HT1080 (cell line): ENCODE measurements around the gene ARFGAP3. TPM values are rescaled to one million over a fixed set of nuclear protein-coding genes. Genes with fewer than 3 reads are reported as not detected.

ENCODE experiments used
- DNase-seq: peaks from one replicate; pipeline ENCODE4 v3.0.0-alpha.2; 2015; ENCODE audit warnings: low read depth
- polyA plus RNA-seq, 2 experiments: library from polyadenylated mRNA; depleted of rRNA; stranded (reverse); fragments of >200 nt; gene quantifications; 2 replicates each; pipeline ENCODE4 v1.2.3, GENCODE V29; 2015
- total RNA-seq: library from RNA; depleted of rRNA; stranded (reverse); fragments of >200 nt; shearing (Covaris generic); gene quantifications from 2 replicates; pipeline ENCODE4 v1.2.3, GENCODE V29; 2014; rRNA removed

The ARFGAP3 gene, protein sequence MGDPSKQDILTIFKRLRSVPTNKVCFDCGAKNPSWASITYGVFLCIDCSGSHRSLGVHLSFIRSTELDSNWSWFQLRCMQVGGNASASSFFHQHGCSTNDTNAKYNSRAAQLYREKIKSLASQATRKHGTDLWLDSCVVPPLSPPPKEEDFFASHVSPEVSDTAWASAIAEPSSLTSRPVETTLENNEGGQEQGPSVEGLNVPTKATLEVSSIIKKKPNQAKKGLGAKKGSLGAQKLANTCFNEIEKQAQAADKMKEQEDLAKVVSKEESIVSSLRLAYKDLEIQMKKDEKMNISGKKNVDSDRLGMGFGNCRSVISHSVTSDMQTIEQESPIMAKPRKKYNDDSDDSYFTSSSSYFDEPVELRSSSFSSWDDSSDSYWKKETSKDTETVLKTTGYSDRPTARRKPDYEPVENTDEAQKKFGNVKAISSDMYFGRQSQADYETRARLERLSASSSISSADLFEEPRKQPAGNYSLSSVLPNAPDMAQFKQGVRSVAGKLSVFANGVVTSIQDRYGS
- total RNA-seq = 20.4 and 22.9 TPM in 2 replicates
- 40.9 and 47.3 TPM in 2 replicates for polyA plus RNA-seq (2015; cell fraction: cytosol; rRNA removed)
- 54.4 and 55.6 TPM in 2 replicates for polyA plus RNA-seq (2015; cell fraction: nucleus; rRNA removed)

DNA sequence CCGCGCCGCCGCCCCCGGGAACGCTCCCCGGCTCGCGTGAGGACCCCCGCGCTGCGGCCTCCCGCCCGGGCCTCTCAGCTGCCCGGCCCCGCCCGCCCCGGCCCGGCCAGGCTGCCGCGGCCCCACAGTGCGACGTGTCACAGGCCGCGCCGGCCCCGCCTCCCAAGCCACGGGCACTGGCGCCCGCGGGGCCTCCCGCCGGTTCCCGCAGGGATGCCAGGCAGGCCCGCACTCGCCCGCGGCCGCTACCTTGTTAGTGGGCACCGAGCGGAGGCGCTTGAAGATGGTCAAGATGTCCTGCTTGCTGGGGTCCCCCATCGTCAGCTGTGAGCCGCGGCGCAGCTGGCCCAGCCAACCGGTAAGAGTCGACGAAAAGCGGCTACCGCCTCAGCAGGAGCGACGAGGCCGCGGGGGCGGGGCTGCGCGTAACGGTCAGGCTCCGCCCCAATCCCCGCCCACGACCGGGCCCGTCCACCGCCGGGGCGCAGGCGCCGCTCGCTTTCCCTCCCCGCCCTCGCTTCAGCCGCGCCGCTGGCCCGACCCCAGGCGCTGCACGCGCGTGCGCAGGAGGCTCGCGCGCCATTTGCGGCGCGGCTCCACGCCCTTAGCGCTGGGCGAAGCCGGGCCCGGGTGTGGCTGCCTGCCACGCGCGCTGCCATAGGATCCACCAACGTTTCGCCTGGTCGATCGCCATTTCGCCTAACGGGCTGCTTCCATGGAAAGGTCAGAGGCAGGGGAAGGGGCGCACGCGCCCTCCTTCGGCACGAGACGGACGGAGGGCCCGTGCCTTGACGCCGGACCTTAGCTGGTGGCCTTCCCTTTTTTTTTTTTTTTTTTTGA lies at the start of gene ARFGAP3:
TSS of gene ARFGAP3 (minus strand) at position 409 of the 840 bp plus-strand sequence. CDS start at position 318, 91 bp downstream.
- DNase-seq = peak; percentile 86

DNA sequence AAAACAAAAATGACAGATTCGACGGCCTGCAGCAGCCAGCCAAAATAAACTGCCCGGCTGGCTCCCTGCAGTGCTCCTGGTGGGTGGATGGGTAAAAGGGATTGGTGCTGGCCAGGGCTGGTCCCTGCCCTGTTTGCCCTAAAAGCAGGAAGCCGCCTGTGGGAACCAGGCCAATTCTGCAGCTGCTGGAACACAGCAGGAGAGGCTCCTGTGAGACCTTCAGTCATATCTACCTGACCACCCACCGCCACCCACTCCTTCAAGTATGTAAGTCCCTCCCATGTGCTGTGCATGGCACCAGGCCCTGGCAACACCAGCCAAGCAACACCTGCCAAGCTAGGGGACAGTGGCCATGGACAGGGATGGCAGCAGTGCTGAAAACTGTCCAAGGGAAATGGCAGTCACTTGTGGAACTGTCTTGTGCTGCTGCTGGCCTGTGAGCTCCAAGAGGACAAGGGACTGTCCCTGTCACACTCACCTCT lies 48.7 kb upstream of the ARFGAP3 start:
- no peak for DNase-seq

DNA sequence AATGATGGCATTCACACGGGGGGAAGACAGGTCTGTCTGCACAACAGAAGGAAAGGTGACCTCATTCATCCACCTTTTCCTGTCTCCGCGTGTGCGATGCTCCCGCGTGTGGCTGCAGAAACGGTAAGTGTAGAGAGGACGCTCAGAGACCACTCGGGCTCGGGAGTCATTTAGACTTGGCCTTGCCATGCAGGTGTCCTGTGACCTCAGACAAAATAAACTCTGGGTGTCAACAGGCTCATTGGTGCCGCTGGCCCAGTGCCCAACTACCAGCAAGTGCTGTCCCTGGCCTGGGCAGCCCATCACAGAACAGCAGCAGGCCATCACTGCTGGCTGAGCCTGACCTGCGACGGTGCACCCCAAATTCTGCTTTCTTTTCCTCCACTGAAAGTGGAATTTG lies 48.1 kb upstream of the ARFGAP3 start:
- DNase-seq = no peak

DNA sequence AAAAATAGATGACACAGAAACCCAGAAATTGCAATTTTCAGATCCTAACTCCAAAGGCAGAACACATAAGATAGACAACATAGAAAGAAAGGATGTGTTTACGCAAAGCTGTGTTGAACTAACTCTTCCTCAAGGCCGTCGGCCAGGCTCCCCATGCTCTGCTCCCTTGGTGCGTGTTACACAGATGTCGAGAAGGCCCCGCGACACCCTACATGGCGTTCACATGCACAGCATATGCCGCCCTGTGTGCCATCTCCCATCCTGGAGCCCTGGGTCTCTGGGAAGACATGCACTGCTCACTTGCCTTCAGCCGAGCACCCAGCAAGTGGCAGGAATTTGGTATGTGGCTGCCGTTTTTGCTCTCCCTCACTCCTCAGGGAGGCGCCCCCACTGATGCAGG lies 47.0 kb upstream of the ARFGAP3 start:
- no peak for DNase-seq

DNA sequence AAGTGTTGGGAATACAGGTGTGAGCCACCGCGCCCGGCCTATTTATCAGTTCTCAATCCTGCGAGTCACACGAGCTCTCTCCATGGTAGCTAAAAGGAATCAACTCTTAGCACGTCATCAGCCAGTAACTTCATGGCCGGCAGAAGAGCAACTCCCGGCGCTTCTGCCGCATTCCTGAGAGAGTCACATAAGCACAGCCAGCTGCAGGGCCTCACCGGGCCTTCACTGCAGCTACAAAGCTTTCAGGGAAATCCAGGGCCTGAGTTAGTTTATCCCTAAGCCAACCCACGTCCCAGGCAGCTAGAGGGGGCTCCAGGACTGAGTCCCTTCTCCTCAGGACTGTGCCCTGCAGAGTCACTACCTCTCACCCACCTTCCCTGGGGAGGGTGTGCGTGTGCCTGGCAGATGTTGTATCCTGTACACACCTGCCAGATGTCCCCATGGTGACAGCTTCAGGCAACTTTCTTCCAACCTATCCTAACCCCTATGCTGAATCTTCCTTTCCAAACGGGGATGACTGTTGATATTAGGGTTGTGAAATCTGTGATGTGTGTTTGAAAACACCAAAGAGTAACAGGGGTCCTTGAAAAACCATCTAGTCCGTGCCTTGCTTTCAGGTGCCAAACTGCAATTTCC lies 45.9 kb upstream of the ARFGAP3 start:
- DNase-seq = no peak

DNA sequence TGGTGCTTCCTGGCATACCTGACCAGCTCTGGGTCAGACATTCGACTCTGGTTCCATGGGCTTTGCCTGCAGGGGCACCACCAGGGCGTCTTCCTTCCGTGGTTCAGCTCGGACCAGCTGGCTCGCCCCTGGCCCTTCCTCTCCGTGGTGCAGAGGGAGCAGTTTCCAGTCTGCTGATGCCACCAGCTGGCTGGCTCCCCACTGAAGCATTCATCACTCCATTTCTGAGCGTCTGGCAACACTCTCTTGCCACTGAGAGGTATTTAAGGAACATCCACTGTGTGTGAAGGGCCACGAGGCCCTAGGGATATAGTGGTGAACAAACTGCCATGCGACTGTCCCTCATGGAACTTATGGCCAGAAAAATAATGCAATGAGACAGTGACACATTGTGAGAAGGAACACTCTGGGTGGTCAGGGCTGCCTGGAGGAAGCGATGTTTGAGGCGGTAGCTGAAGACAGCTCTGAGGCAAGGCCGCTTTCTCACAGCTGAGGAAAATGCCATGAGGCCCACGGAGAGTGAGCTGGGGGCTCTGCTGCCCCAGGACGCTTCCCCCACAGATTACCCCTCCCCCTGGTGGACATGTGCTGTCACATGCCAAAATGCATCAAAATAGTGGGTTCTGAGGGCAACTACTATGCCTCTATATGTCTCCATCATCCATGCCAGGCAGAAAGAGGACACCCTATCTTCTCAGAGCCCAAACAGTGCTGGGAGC lies 44.9 kb upstream of the ARFGAP3 start:
- no peak for DNase-seq

DNA sequence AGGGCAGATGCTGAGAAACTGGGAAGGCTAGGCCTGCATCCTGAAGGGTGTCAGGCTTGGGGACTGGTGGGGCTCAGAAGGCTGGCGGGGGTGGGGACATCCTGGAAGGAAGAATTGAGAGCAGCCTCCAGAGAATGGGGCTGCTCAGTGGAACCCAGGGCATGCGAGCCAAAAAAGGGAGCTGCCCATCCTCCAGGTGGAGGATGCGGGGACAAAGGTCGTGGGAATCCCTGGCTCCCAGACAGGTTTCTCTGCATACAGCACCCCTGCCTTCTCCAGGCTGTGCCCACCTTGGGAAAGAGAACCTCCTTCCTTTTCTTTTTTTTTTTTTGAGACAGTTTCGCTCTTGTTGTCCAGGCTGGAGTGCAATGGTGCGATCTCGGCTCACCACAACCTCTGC lies 40.9 kb upstream of the ARFGAP3 start:
- DNase-seq = no peak

DNA sequence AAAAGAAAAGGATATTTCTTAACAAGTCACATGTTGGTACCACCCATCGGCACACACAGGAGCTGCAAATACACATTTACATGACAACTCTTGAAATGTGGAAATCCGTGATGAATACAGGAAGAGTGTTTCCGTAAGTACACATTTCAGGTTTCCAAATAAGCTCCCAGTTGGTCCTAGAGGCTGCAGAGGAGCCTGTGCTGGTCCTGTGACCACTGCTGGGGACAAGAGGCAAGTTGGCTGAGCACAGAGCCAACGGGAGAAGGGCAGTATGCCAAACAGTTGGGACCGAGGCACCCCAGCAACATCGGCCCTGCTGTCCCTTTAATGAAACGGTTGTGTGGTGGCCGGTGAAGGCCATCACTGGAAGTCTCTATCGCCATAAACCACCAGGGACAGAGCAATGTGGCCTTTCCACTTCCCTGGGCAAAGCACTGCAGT lies 38.5 kb upstream of the ARFGAP3 start:
- no peak for DNase-seq

DNA sequence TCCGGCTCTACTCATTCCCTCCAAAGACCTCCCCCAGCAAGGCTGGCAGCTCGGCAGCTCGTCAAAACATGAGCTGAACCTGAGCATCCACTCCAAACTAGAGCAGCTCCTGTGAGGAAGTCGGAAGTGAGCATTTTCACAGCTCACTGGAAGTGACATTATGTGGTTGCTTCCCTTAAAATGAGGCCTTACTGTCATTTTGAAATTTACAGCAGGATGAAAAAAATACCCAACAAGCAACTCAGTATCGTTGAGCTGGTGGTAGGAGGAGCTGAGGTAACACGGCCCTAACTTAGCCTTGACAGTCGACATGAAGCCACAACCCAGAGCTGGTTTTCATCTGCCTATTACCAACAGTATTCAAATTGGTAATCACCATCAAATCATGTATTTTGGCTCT lies 38.0 kb upstream of the ARFGAP3 start:
- DNase-seq = no peak

DNA sequence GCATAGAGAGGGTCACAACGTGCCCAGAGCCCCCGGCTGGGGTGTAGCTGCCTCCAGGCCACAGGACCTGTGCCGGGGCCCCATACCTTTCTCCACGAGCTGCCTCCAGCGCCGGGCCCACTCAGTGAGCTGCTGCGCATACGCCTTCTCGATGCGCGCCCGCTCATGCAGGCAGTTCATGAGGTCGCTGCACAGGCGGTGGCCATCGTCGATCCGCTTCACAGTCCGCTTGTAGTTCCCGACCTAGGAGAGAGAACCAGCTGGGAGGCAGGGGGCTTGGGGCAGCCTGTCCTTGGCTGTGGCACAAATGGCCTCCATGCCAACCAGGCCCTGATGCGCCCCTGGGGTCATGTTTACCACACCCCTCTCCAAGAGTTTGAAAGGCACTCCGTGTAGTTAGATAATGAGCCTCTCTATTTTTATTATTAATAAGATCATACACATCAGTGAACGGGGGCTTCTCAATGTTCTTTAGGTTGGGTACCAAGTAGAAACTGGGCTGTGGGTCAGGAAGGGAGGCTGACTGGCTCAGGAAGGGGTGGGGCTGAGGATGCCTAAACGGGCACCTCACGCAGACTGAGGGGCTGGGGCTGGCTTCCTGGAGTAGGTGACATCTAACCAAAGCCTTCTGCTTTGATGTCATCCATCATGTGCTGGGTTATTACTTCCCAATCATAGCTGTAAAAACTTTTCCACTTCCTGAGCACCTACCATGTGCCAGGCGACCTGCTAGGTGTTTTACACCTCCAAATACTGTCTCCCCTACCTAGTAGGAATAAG lies 36.5 kb upstream of the ARFGAP3 start:
- DNase-seq = no peak

DNA sequence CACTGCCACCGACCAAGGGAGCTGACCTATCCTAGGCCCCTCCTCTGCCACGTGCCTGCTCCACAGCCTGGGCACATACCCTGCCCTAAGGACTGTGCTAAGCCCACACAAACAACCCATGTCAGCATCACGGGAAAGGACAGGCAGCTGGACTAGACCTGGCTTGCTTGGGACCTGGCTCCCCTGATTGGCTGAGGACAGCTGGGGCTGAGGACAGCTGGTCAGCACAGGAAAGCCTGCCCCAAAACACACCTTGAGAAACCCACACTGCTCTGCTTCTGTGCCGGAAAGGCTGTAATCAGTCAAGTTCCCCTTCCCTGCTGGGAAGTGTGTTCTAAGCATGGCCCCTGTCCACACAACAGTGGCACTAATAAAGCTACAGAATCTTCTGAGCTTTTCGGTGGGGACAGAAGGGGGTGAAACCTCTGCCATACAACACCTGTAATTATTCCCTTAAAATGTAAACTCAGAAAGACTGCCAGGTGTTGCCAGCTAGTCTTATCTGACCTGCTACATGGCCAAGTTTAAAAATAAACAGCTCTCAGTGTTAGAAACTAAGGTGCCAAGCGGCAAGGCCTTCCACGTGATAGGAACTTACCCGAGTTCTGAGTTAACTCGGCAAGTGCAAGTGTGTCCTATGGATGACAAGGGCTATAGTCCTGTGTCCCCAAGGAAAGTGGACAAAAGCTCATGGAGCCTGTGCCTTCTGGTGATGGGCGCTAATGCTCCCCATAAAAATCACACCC lies 35.7 kb upstream of the ARFGAP3 start:
- DNase-seq = no peak

DNA sequence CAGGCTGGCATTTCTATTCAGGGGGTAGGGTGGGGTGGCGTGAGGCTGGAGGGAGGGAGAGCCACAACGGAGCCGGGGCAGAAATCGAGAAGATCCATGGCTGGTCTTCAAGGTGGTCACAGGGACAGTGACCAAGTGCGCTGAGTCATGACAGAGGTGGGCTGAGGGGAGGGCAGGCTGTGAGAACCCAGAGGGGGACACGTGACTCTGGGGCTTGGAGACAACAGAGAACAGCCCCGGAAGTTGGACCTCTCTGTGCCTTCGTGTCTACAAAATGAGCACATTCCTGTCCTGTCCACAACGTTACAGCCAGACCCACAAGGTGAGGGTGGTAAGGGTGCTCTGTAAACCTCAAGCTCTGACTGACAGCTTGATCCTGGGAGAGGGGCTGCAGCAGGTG lies 35.1 kb upstream of the ARFGAP3 start:
- no peak for DNase-seq

DNA sequence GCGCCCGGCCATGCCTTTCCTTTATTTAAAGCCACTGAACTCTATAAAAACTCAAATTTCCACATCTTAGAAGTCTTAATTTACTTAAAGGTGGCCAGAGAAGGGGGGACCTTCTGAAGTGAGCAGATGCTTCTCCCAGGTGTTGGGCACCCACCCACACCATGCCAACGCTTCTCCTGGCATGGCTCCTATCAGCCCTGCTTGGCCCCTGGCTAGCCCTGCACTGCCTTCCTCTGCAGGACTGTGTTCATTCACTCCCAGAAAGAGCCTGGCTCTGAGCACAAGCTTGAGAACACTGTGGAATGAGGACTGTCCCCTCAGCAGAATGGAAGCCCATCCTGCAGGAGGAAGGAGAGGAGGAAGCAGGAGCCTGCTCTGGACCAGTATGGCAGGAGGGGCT lies 34.6 kb upstream of the ARFGAP3 start:
- no peak for DNase-seq

DNA sequence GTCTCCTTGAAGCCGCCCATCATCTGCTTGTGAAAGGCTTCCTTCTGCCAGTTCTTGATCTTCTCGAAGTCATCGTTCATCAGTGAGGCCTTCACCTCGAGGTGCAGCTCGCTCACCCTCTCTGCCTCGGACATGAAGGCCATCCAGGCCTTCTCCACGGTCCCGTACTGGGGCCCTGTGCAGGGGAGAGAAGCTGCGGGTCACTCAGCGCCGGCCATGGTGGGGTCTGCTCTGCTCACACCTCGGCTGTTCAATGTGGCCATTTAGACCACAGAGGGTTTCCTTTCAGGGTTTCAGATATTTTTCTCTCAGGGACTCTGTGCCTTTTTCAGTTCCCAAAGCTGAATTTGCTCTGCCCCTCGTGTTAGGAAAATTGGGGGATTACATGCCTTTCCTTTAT lies 33.9 kb upstream of the ARFGAP3 start:
- DNase-seq = no peak

DNA sequence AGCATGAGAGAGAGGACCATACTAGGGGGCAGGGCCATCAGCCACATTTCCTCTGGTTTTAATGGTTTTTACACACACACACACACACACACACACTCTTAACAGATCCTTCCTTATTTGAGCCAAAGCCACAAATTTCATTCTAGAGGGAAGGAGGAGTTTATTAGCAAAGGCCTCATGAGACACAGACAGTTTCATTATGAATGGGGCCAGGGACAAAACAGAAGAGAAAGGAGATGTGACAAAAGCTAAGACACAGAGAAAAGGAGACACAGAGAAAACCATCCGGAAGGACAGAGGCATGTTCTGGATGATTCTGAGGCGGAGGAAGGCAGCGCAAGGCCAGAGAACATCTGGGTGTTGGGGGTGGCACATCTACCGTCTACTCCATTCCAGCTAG lies 32.2 kb upstream of the ARFGAP3 start:
- DNase-seq = no peak

DNA sequence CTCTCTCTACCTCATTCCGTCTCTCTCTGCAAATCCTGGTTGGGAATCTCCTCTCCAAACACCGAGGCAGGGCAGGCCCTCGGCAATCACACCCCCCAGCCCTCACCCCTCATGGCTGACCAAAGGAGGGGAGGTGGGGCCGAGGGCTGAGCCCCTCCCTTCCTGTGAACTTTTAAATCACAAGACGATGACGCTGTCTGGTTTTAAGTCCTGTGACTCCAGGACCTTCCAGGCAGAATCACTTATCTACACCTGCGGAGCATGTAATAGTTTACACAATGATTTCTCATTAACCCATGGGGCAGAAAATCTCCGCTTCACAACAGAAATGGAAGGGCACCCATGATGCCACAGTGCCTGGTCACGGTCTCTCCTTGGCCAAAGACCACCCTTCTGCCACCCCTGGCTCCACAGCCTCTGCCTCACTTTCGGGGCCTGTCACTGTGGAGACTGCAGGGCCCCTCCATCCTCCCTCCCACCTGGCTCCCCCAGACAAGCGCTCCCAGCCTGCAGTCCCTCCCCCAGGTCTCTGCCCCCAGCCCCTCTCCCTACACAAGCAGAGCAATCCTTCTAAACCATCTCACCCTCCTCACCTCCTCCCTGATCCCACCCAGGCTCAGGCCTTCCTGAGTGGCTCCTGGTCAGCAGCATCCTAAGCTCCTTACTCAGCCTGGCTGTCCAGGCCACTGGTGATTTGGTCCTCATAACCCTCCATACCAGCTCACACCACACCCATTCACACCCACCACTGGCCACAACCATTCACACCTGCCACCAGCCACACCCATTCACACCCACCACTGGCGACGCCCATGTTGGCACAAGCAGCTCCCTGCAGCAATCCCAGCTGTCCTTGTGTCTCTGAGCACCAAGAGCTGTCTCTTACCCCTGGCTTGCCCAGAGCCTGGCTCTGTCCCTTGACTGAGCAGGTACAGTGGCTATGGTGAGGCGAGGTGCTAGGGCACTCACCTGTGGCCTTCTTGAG lies 30.7 kb upstream of the ARFGAP3 start:
- no peak for DNase-seq

DNA sequence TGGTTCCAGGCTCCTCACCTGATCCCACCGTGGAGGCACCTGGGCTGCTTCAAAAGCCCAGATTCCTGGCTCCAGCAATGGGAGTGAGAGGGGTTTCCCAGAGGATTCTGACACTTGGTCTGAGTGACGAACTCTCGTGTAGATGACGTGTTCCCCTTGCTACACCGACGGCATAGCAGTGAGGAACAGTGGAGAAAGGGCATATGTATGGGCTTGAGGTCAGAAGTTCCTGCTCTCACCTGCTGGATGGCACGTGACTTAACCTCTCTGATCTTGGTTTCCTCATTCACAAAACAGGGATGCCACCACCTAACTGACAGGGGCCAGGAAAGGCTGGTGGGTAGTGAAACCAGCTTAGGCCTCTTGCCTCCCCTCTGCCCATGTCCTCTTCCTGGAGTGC lies 30.0 kb upstream of the ARFGAP3 start:
- no peak for DNase-seq

DNA sequence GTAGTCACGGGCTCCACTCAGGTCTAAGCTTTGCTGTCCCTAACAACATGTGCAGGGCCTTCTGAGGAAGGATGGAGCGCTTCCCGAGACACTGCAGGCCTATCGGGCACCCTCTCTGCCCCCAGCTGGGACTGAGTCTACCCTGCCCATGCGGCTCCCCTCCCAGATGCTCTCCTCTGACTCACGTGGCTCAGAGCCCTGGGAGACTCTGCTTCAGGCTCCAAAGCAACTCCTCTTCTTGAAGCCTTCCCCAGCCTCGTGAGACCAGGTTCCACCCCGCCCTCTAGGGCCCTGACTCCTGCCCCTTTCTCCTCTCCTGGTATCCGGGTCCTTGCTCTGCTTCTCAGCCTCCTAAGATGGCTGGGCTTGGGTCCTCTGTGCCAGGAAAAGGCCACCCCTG lies 28.4 kb upstream of the ARFGAP3 start:
- DNase-seq = no peak
